HPDE6-E6E7 (cell line): ENCODE results near the gene RPL12.
"Not testable (repeated sequence)": the region's sequence is repeated elsewhere in the genome, so short reads cannot be mapped to it uniquely, and the experiment has no call there.

Experiments used
- DNase-seq: peaks from one replicate; pipeline ENCODE4 v3.0.0; 2011; ENCODE audit warnings: missing footprints; ENCODE audit errors: extremely low spot score

The RPL12 gene

DNA sequence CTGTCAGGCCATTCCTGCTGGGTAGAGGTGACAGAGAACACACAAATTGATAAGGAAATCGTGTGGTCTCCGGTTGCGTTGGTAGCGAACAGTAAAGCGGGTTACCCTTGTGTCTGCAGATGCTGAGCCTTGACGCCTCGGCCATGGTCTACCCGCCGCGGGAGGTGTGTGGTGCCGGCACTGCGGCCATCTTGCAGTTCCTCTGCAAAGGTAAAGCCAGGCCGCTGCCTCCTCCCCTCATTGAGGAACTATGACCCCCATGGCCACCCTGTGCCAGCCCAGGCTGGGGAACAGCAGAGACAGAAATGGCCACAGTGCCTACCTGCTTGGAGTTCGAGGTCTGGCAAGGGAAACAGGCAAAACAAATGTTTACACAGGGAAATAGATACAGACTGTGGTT is 16.4 kb upstream of the RPL12 start:
- no peak for DNase-seq

DNA sequence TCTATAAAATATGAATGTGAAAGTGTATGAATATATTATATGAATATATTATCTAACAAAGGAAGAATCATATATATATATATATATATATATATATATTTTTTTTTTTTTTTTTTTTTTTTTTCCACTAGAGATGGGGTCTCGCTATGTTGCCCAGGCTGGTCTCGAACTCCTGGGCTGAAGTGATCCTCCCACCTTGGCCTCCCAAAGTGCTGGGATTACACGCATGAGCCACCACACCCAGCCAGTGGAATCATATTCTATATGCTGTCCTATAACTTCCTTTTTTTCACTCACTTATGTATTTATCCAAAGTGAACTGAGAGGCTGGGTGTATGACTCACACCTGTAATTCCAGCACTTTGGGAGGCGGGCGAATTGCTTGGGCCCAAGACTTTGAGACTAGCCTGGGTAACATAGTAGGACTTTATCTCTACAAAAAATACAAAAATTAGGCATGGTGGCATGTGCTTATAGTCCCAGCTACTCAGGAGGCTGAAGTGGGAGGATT is 15.3 kb upstream of the RPL12 start:
- DNase-seq: not testable (repeated sequence)

DNA sequence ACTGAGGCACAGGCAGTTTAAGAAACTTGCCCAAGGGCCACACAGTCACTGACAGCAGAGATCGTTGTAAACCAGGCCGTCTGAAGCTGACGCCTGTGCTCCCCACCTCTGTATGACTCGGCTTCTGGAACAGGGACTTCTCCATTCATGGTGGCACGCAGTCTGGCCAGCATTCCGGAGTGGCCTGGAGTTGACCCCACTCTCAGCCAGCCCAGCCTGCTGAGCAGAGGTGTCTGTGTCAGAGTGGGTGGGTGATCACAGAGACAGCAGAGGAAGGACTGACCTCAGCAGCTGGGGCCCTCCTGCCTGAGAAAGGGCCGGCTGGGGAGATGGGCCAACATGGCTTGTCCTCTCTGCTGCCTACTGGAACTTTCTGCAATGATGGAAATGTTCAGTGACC is 12.7 kb upstream of the RPL12 start:
- DNase-seq: no peak

DNA sequence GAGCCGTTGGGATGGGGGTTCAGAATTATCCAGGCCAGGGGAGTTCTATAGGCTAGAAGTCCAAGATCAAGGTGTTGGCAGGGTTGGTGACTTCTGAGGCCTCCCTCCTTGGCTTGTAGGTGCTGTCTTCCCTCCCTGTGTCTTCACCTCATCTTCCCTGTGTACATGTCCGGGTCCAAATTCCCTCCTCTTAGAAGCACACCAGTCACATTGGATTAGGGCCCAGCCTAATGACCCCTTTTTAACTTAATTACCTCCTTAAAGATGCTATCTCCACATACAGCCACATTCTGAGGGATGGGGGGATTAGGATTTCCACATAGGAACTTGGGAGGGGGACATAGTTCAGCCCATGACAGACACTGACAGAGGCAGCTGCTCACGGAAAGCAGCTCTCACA is 12.2 kb upstream of the RPL12 start:
- DNase-seq: no peak

DNA sequence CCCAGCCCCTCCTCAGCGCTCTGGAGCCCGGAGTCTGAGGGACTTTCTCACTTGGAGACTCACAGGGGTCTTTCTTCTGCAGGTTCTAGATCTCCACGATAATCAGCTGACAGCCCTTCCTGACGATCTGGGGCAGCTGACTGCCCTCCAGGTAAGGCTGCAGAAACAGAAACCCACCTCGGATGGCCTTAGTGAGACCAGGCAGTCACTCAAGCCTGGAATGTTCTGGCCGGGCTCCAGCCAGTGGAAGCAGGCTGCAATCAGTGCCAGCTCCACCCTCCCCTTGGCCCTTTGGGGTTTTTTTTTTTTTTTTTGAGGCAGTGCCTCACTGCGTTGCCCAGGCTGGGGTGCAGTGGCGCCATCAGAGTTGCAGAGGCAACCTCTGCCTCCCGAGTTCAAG is 7.7 kb upstream of the RPL12 start:
- no peak for DNase-seq

DNA sequence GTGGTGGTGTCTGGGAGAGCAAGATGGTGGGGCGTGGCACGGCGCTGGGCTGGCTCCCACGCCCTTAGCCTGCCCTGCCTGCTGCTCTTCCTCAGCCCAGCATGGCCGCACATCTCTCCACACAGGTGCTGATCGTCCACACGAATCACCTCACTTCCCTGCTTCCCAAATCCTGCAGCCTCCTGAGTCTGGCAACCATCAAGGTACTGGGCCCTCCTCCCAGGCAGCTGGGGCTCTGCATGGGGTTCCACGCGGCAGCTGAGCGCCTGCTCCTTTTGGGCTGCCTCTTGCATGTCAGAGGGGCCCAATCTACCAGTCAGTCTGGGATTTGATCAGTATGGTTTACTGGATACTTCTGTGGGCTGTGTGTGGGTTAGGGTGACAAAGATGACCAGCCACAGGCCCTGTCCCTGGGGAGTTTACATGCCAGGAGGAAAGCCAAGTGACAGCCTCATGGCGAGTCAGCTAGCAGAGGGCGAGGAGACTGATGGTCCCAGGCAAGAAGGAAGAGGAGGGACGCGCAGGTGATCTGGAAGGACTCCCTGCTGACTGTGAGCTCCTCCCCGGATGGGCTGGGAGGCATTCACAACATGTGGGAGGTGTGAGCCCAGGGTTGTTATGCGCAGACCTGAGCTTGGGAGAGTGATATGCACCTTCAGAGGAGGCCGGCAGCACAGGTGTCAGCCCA is 6.1 kb upstream of the RPL12 start:
- no peak for DNase-seq

DNA sequence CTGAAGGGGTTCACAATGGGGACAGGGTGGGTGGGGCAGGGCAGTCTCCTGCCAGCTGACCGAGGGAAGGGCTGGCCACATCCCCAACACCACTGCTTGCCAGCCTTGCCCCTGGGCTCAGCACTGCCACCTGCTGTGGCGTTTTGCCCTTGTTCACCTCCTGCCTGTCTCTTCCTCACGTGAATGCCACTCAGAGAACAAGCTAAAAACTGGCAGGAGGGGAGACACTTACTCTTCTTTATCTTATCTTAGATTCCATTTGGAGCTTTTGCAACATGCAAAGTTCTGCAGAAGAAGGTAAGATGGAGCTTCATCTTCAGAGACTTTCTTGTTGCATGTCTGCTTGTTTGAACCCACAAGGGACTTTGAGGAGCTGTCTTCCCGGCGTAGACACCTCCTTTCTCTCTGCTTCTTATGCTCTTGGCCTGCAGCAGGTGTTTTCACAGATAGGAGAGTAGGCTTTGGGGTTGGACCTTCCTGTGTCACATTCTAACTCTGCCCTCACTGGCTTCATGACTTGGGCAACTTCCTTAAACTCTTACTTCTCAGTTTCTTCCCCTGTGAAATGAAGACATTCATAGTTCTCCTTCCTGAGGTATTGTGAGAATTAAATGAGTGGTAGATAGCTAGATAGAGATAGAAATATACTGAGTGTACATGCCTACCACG is 4.3 kb upstream of the RPL12 start:
- DNase-seq: no peak

DNA sequence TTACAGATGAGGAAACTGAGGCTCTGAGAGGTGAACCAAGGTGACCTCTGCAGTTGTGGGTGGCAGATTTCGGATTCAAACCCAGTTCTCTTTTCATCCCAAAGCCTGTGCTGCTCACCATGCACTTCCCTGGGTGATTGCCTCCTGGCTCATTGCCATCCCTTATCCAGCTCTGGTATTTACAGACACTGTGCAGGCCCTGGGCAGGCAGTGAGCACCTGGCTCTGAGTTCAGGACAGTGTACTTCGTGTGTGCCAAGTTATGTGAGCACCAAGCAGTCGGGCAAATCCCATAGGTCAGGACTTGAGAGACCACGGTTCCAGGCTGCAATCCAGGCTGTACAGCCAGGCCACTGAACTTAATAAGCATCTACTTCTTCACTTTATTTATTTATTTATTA is 1.5 kb upstream of the RPL12 start:
- no peak for DNase-seq

DNA sequence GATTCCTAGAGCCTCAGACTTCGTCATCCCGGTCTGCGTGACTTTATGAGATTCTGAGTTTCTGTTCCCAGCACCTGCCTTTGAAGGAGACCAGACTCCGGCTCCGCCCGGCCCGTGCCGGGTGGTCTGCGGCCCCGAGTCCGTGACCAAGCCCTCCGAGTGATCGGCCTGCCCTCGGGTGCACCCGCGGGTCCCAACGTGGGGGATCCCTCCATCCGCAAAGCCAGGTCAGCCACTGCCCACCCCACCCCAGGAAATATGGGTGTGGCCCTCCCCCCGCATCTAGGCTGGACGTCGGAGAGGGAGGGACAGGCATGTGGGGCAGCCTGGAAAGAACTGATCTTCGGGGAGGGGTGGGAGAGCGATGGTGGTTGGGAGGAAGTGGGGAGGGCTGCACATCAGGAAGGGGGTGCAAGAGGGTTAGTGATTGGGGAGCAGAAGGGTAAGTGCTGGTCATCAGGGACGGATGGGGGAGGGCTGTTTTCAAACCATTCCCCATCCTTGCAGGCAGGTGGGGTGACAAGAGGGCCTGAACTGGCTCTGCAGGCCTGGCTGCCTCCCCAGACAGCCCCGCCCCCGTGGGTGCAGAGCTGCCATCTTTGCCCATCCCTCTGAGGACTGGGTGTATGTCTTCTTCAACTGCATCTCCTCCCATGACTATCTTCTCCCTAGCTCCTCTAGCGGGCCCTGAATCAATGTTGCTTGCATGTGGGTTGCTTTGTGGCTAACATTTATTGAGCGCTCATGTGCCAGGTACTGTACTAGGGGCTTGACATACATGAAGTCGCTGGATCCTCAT is 851 bp upstream of the RPL12 start:
- peak; percentile 67 for DNase-seq

DNA sequence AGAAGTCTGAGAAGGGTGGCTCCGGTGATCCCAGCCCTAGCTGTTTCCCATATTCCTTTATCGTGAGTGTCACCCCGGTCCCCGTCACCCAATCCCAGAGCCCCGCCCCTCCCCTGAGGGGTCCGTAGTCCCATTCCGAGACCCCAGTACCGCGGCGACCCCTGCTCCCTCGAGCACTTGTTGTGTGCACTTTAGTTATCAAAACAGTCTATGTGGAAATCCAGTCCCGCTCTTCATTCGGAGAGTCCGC is 327 bp upstream of the RPL12 start:
- DNase-seq: no peak

DNA sequence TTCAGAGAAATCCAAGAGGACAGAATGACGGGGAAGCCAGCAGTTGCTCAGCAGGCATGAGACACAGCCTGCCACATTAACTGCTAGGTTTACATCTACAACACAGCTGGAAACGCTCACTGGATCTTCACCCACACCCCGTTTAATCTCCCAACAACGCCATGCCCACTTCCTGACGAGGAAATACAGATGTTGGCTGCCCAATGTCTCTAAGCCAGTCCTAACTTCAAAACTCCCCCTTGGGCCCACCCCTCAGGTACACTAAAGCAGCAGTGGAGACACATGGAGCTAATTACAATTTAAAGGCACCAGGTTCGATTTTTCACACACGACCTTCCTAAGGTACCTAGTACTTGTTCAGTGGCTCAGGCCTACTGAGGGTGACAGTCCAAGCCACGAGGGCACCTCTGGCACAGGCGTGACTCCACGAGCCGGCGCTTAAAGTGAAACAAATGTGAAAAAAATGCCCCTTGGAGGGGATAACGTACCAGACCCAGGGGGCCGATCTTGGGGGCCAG is 904 bp downstream of the RPL12 start:
- no peak for DNase-seq

DNA sequence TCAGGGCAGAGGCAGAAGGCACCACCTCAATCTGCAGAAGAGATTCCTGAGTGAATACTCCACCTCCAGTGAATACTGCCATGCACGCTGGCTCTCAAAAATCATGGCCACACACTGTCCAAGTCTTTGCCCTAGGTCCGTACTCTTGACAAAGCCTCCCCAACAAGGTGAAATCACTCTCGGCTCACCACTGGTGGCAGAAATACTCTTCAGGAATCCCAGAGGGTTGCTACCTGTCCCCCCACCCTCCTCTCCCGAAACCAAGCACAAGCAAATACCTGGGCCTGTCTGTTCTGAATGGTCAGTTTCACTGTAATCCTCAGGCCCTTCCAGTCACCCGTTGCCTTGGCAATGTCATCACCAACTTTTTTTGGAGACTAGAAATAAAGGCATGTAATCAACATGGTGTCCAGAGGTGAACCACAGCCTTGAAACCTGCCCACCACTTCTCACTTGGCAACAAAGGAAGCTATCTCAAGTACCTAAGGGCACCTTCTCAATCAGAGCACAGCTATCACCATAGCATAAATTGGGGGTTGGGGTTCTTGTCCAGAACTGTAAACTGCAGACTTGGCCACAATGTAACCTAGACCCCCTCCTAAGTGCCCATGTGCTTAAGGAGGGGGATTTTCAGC is 1.8 kb downstream of the RPL12 start:
- no peak for DNase-seq

DNA sequence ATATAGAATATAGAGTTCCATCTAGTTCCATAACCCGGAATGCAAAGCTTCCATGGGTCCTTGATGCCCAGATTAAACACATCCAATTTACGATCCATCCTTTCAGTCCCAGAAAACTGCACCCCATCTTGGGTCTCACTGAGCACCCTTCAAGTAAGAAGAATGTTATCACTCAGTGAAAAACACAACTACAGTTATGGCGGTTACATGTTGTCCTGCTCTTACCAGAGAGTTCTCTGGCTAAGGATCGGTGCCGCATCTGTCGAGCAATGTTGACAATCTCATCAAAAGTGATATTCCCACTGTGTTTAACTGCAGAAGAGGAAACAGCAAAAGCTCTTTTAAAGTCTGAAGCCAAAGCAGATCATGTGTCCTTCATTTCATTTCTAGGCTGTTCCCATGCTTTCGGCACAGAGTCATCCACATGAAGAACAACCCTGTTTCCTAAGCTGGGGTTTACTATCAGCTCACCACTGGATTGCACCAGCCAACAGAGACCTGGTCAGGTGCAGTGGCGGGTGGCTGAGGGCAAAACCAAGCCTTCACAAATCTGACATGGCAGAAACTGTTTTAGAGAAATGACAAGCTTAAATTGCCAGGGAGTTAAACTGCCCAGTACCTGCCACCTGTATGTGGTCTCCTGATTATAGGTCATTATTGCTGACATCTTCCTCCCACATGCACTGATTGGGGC is 2.9 kb downstream of the RPL12 start:
- no peak for DNase-seq

DNA sequence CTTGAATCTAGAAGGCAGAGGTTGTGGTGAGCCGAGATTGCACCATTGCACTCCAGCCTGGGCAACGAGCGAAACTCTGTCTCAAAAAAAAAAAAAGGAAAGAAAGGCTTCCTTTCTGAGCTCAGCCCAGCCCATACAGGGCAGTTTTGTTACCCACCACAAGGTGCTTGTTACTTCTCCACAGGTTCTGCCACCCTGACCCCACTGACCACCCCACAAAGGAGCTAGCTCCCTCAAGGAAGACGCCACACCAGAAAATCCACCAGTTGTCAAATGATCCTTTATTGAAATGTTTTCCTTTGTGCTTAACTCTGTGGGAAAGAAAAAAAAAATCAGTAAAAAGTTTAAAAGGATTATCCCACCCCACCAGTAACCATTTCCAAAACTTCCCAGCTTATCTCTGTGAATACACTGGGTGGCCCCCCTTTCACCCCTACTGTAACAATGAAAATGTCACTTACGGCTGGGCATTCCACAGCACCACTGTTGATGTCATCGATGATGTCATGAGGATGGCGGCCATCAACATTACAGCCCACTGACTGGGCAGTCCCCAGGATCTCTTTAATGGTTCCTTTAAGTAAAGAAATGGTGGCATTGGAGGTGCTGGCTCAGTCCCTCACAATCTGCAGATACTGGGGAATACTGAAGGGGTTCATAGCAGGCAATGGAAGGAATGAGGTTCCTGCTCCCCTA is 3.6 kb downstream of the RPL12 start:
- DNase-seq: no peak

DNA sequence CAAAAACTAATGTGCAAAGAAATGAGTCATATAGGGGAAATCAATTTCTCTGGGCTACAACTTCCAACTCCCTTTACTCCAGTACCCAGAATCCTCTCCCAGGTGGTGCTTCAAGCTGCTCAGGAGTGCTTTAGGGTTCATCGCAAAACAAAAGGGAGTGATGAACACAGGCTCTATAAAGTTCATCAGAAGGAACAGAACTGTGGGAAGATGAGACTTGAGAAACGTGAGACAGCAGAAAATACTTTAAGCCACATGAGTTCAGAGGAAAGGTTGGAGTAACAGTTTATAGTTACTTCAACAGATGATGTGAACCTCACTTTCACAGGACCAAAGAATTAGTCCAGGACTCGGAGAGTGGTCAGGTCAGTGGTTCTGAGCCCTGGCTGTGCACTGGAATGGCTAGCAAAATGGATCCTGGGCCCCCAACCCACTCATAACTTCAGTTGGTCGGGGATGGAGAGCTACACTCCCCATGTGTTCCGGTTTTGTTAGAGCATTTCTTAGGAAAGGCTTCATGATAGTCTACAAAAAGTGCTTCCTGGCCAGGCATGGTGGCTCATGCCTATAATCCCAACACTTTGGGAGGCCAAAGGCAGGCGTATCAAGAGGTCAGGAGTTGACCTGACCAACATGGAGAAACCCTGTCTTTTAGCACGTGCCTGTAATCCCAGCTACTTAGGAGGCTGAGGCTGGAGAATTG is 4.3 kb downstream of the RPL12 start:
- no peak for DNase-seq

DNA sequence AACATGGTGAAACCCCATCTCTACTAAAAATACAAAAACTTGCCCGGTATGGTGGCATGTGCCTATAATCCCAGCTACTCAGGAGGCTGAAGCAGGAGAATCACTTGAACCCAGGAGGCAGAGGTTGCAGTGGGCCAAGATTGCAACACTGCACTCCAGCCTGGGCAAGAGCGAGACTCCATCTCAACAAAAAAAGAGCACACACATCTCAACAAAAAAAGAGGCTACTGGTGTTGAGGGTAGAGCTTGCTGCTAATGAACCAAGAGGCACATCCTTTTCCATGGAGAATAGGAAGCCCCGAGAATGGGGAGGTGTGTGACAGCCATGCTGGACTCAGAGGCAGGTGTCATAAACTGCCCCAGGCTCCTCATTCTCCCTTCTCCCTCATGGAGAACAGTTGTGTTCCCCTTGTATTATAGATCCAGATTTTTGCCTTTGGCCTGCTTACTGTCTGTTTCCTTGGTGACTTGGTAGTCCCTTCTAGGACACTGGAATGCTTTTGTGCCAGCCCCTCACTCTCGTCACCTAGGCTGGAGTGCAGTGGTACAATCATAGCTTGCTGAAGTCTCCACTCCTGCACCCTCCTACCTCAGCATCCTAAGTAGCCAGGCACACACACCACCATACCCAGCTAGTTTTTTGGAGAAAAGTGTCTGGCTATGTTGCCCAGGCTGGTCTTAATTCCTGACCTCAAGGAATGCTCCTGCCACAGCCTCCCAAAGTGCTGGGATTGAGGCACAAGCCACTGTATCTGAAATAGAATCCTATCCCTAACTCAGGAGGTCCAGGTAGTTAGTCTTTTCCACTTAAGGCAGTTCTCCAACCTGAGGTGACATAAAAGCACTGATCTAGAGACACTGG is 5.1 kb downstream of the RPL12 start:
- no peak for DNase-seq

DNA sequence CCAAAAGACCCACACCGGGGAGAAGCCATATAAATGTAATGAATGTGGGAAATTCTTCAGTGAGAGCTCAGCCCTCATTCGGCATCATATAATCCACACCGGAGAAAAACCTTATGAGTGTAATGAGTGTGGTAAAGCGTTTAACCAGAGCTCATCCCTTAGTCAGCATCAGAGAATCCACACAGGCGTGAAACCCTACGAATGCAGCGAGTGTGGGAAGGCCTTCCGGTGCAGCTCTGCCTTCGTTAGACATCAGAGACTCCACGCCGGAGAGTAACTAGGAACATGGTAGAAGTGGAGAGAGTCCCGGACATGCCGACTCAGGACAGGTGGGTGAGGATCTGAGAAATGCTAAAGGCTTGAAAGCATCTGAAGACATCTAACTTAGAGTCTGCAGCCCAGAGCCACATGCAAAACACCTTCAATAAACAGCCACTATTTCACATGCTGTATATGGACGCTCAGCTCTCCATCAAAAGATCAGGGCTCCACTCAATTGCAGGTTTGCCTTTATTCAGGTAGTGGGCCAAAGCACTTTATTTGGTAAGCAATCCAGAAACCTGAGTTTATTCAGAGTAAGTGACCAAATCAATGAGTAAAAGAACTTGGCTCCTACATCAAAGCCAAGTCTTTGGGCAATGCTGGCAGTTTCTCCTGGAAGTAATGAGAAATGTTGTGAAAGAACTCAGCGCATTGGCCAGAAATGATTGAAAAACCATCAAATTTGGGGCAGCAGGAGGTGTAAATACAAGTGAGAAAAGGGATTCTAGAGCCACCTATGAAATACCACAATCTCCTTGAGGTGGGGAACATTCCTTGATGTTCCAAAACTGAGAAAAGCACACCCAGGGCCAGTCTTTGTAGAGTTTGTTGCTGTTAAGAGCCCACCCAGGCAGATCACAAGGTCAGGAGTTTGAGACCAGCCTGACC is 6.0 kb downstream of the RPL12 start:
- no peak for DNase-seq

DNA sequence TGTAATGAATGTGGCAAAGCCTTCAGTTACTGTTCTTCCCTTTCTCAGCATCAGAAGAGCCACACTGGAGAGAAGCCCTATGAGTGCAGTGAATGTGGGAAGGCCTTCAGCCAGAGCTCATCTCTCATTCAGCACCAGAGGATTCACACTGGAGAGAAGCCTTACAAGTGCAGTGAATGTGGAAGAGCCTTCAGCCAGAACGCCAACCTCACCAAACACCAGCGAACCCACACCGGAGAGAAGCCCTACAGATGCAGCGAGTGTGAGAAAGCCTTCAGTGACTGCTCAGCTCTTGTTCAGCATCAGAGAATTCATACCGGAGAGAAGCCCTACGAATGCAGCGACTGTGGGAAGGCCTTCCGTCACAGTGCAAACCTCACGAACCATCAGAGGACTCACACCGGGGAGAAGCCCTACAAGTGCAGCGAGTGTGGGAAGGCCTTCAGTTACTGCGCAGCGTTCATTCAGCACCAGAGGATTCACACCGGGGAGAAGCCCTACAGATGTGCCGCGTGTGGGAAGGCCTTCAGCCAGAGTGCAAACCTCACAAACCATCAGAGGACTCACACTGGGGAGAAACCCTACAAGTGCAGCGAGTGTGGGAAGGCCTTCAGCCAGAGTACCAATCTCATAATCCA is 6.8 kb downstream of the RPL12 start:
- no peak for DNase-seq
